IPS-15b (cell line): Measurements from ENCODE around the gene PMPCA.

Experiments
- H3K27me3 ChIP-seq: one replicate; pipeline ENCODE4 v1.6.1; 2013; ENCODE audit warnings: low read length; ENCODE audit not compliant: control insufficient read depth, insufficient read depth
- H3K36me3 ChIP-seq: one replicate; pipeline ENCODE4 v1.6.1; 2013; ENCODE audit warnings: low read length; ENCODE audit not compliant: control insufficient read depth, insufficient read depth
- H3K4me1 ChIP-seq: one replicate; pipeline ENCODE4 v1.6.1; 2013; ENCODE audit warnings: mild to moderate bottlenecking, low read length; ENCODE audit not compliant: control insufficient read depth, insufficient read depth
- H3K4me3 ChIP-seq: one replicate; pipeline ENCODE4 v1.5.1; 2013; ENCODE audit warnings: low read depth, low read length
- H3K9ac ChIP-seq: one replicate; pipeline ENCODE4 v1.6.1; 2013; ENCODE audit warnings: low read depth, mild to moderate bottlenecking, low read length
- H3K9me3 ChIP-seq: one replicate; pipeline ENCODE4 v1.6.1; 2013; ENCODE audit warnings: mild to moderate bottlenecking, low read length; ENCODE audit not compliant: control insufficient read depth, insufficient read depth

Gene PMPCA

DNA sequence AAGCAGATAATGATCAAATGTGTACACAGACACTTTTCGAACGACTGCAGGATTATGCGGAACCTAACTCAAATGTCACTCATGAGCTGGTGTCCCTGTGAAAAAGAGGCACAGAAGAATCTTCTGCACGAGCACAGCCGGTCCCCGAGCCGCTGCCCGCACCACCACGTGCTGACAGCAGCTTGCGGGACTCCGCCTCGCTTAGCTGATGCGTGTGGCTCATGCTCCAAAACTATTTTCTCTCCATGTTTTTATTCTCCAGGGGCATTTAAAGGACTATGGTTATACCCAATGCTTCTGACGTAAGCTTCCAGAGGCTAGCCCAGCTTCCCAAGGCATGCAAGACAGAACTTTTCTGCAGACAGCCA lies 62.9 kb downstream of the PMPCA start:
- H3K27me3 ChIP-seq: no peaks in the 10 kb centered on the region
- H3K9me3 ChIP-seq: no peaks in the 10 kb centered on the region
- no peaks in the 10 kb centered on the region for H3K4me1 ChIP-seq
- peaks cover 89% of the 10 kb centered on the region for H3K36me3 ChIP-seq
- H3K4me3 ChIP-seq: no peak overlapping the region
- no peak overlapping the region for H3K9ac ChIP-seq
